ENCODE results near the gene PLCB2. TPM values are rescaled to one million over a fixed set of nuclear protein-coding genes. Genes with fewer than 3 reads are reported as not detected.

PLCB2 gene
- total RNA-seq, 1 experiment from 2014 or later, result 7.4 TPM

GRCh38 chr15:40345225-40345866, 37.6 kb upstream of the PLCB2 start:
- Histone ChIP-seq H3K4me2 (ENCODE audit: insufficient read depth, insufficient read length, low read length) (no peak overlapping the region), H3K9ac (ENCODE audit: extremely low read depth, insufficient read length, low read length) (no peak overlapping the region), H3K27ac (ENCODE audit: insufficient read length, low read depth, low read length) (no peak overlapping the region), H3K79me2 (ENCODE audit: insufficient read depth, low read length) (no peaks in the 10 kb centered on the region), H2BK12ac (ENCODE audit: insufficient read length, low read depth, low read length) (no peak overlapping the region), H3K14ac (ENCODE audit: insufficient read depth, low read length) (no peak overlapping the region), H4K5ac (ENCODE audit: insufficient read length, low read depth, low read length) (no peak overlapping the region), H3K18ac (ENCODE audit: insufficient read length, low read depth, low read length) (no peak overlapping the region), H4K20me1 (ENCODE audit: control insufficient read depth, insufficient read depth, insufficient read length) (no peaks in the 10 kb centered on the region), H3K23ac (ENCODE audit: insufficient read length, low read depth, low read length) (no peak overlapping the region), H2BK120ac (ENCODE audit: low read depth, low read length, poor library complexity, severe bottlenecking) (no peak overlapping the region), H4K91ac (ENCODE audit: insufficient read length, low read depth, low read length) (no peak overlapping the region), H3T11ph (ENCODE audit: low read length) (no peak overlapping the region), H3K9me3 (ENCODE audit: control insufficient read depth, low read depth, low read length) (no peaks in the 10 kb centered on the region), H3K27me3 (ENCODE audit: insufficient read depth, low read length) (no peaks in the 10 kb centered on the region), H2BK20ac (ENCODE audit: low read depth, low read length, poor library complexity, severe bottlenecking) (no peak overlapping the region), H3K23me2 (ENCODE audit: insufficient read length, low read depth, low read length, poor library complexity, severe bottlenecking) (no peaks in the 10 kb centered on the region), H2AK5ac (ENCODE audit: insufficient read length, low read length) (no peak overlapping the region), H3K4me1 (ENCODE audit: insufficient read depth, low read length) (no peaks in the 10 kb centered on the region), H3K4ac (ENCODE audit: low read depth, low read length) (no peak overlapping the region), H2AFZ (ENCODE audit: low read length) (no peak overlapping the region), H2BK5ac (ENCODE audit: insufficient read length, low read length) (no peak overlapping the region), H3K79me1 (ENCODE audit: insufficient read depth, low read depth, low read length, poor library complexity, severe bottlenecking) (no peaks in the 10 kb centered on the region), H3K56ac (ENCODE audit: insufficient read length, low read depth, low read length) (no peak overlapping the region), H2BK15ac (ENCODE audit: low read depth, low read length) (no peak overlapping the region), H4K8ac (replicated peaks; ENCODE audit: insufficient read length, low read depth, low read length) (no peak overlapping the region)
- Mint-ChIP-seq H3K9me3 (no peaks in the 10 kb centered on the region), H3K4me1 (peaks cover 9 to 26% of the 10 kb centered on the region in 2 experiments), H3K27me3 (ENCODE audit: low read depth) (peaks cover 8% of the 10 kb centered on the region), H3K36me3 (ENCODE audit: insufficient read depth in 1 of 3, low read depth in 3 of 3) (no peaks in the 10 kb centered on the region), H3K4me3 (no peak overlapping the region), H3K27ac (no peak overlapping the region)
- WGBS (ENCODE audit: extremely low coverage, insufficient read length, low lambda C conversion rate), result no CpG with 5 or more reads among the region's 10 CpGs
- DNase-seq, result no peak
- TF ChIP-seq CTCF (conservative IDR thresholded peaks at IDR 0.05), result no peak

Measured in H9 (cell line).